ENCODE measurements around the gene PAOX.
"Not testable (repeated sequence)": the region's sequence is repeated elsewhere in the genome, so short reads cannot be mapped to it uniquely, and the experiment has no call there.

PAOX gene

GRCh38 chr10:133421336-133422222, 42.5 kb downstream of the PAOX start:
- no peak for DNase-seq (ENCODE audit: low read depth)

GRCh38 chr10:133422223-133422806, 43.3 kb downstream of the PAOX start:
- no peak for DNase-seq (ENCODE audit: low read depth)
- H3K4me3 ChIP-seq (ENCODE audit: low read depth, low read length) = no peak overlapping the region

More at GRCh38 chr10:133421336-133422222, 42.5 kb downstream of the PAOX start:
- H3K4me3 ChIP-seq (ENCODE audit: low read depth, low read length) = no peak overlapping the region

- peak overlapping the region; percentile 37 for H3K4me3 ChIP-seq (ENCODE audit: low read depth, low read length)
Observed at GRCh38 chr10:133422807-133423771, 44.0 kb downstream of the PAOX start.

GRCh38 chr10:133424102-133424501, 45.0 kb downstream of the PAOX start:
- DNase-seq (ENCODE audit: low read depth) = not testable (repeated sequence)
- H3K4me3 ChIP-seq (ENCODE audit: low read depth, low read length) = peak overlapping the region; percentile 28

More at GRCh38 chr10:133422807-133423771, 44.0 kb downstream of the PAOX start:
- no peak for DNase-seq (ENCODE audit: low read depth)

- not testable (repeated sequence) for DNase-seq (ENCODE audit: low read depth)
- peak within 1 kb of the TSS; percentile 37 for H3K4me3 ChIP-seq (ENCODE audit: low read depth, low read length)
Observed at GRCh38 chr10:133424601-133425000, 45.5 kb downstream of the PAOX start, which contains the start of gene SPRN. Gene SPRN (minus strand): TSS chr10:133424625. CDS start chr10:133423681, 944 bp downstream.

GRCh38 chr10:133429571-133429970, 50.5 kb downstream of the PAOX start:
- DNase-seq (ENCODE audit: low read depth); H3K4me3 ChIP-seq (ENCODE audit: low read depth, low read length): not testable (repeated sequence)

- not testable (repeated sequence) for DNase-seq (ENCODE audit: low read depth); H3K4me3 ChIP-seq (ENCODE audit: low read depth, low read length)
Observed at GRCh38 chr10:133431888-133432613, 53.0 kb downstream of the PAOX start.

GRCh38 chr10:133432789-133433188, 53.7 kb downstream of the PAOX start:
- not testable (repeated sequence) for DNase-seq (ENCODE audit: low read depth); H3K4me3 ChIP-seq (ENCODE audit: low read depth, low read length)

- no peak for DNase-seq (ENCODE audit: low read depth)
- H3K4me3 ChIP-seq (ENCODE audit: low read depth, low read length) = no peak overlapping the region
Observed at GRCh38 chr10:133438711-133439273, 59.7 kb downstream of the PAOX start.

- DNase-seq (ENCODE audit: low read depth) = no peak
Observed at GRCh38 chr10:133439517-133440461, 60.7 kb downstream of the PAOX start.

GRCh38 chr10:133440633-133441285, 61.7 kb downstream of the PAOX start:
- DNase-seq (ENCODE audit: low read depth) = no peak
- no peak overlapping the region for H3K4me3 ChIP-seq (ENCODE audit: low read depth, low read length)

More at GRCh38 chr10:133439517-133440461, 60.7 kb downstream of the PAOX start:
- no peak overlapping the region for H3K4me3 ChIP-seq (ENCODE audit: low read depth, low read length)
